Myocyte (in vitro differentiated cells): ENCODE results near the gene OR51V1. TPM values are rescaled to one million over a fixed set of nuclear protein-coding genes. Genes with fewer than 3 reads are reported as not detected.
"Not testable (repeated sequence)": the region's sequence is repeated elsewhere in the genome, so short reads cannot be mapped to it uniquely, and the experiment has no call there.

ENCODE experiments used
- DNase-seq: peaks from one replicate; pipeline ENCODE4 v3.0.0-alpha.2; 2012; ENCODE audit warnings: low read depth
- polyA plus RNA-seq: library from polyadenylated mRNA; unstranded; fragments of >200 nt; gene quantifications from one replicate; pipeline ENCODE4 v1.2.1, GENCODE V29; 2012; ENCODE audit warnings: missing spikeins
- total RNA-seq: library from RNA; depleted of rRNA; stranded (reverse); fragments of >200 nt; gene quantifications from 2 replicates; pipeline ENCODE4 v1.2.3, GENCODE V29; 2014

Gene OR51V1
- total RNA-seq, result not detected in 2 replicates
- not detected for polyA plus RNA-seq

- DNase-seq, result no peak
Measured at GRCh38 chr11:5200582-5200981, at the start of gene OR51V1. TSS of gene OR51V1 (minus strand) at chr11:5200682. CDS start at chr11:5200682, 0 bp downstream.

- DNase-seq, result not testable (repeated sequence)
Measured at GRCh38 chr11:5249807-5250396, 49.4 kb upstream of the OR51V1 start, which contains the start of gene HBG1. TSS of gene HBG1 (minus strand) at chr11:5249857. CDS start at chr11:5249804, 53 bp downstream.

- DNase-seq, result not testable (repeated sequence)
Measured at GRCh38 chr11:5248498-5248897, 48.0 kb upstream of the OR51V1 start.

- DNase-seq, result no peak
Measured at GRCh38 chr11:5247472-5248192, 47.1 kb upstream of the OR51V1 start.

GRCh38 chr11:5246772-5247471 is 46.4 kb upstream of the OR51V1 start:
- no peak for DNase-seq

GRCh38 chr11:5245155-5245554 is 44.7 kb upstream of the OR51V1 start:
- DNase-seq, result no peak

- DNase-seq, result no peak
Measured at GRCh38 chr11:5243816-5244180, 43.3 kb upstream of the OR51V1 start.

GRCh38 chr11:5242933-5243815 is 42.7 kb upstream of the OR51V1 start:
- no peak for DNase-seq

- no peak for DNase-seq
Measured at GRCh38 chr11:5242208-5242607, 41.7 kb upstream of the OR51V1 start.

- DNase-seq, result no peak
Measured at GRCh38 chr11:5241458-5241857, 41.0 kb upstream of the OR51V1 start.

GRCh38 chr11:5240458-5240857 is 40.0 kb upstream of the OR51V1 start:
- no peak for DNase-seq

- no peak for DNase-seq
Measured at GRCh38 chr11:5240056-5240455, 39.6 kb upstream of the OR51V1 start.

- no peak for DNase-seq
Measured at GRCh38 chr11:5239046-5239445, 38.6 kb upstream of the OR51V1 start.

- no peak for DNase-seq
Measured at GRCh38 chr11:5238486-5238885, 38.0 kb upstream of the OR51V1 start.

- DNase-seq, result no peak
Measured at GRCh38 chr11:5237420-5237819, 36.9 kb upstream of the OR51V1 start.

- DNase-seq, result no peak
Measured at GRCh38 chr11:5235364-5236095, 35.0 kb upstream of the OR51V1 start.

- DNase-seq, result peak; percentile 20
Measured at GRCh38 chr11:5234381-5234834, 33.9 kb upstream of the OR51V1 start, which contains the start of gene HBD. TSS of gene HBD (minus strand) at chr11:5234483. CDS start at chr11:5234433, 50 bp downstream.

- DNase-seq, result no peak
Measured at GRCh38 chr11:5233307-5233706, 32.8 kb upstream of the OR51V1 start.

GRCh38 chr11:5232821-5233220 is 32.3 kb upstream of the OR51V1 start:
- no peak for DNase-seq

GRCh38 chr11:5232176-5232575 is 31.7 kb upstream of the OR51V1 start:
- DNase-seq, result no peak
